ENCODE results near the gene CMTM1. TPM values are rescaled to one million over a fixed set of nuclear protein-coding genes. Genes with fewer than 3 reads are reported as not detected.

The CMTM1 gene
- polyA plus RNA-seq, 1 donor from 2014 or later = 1.6 TPM

DNA sequence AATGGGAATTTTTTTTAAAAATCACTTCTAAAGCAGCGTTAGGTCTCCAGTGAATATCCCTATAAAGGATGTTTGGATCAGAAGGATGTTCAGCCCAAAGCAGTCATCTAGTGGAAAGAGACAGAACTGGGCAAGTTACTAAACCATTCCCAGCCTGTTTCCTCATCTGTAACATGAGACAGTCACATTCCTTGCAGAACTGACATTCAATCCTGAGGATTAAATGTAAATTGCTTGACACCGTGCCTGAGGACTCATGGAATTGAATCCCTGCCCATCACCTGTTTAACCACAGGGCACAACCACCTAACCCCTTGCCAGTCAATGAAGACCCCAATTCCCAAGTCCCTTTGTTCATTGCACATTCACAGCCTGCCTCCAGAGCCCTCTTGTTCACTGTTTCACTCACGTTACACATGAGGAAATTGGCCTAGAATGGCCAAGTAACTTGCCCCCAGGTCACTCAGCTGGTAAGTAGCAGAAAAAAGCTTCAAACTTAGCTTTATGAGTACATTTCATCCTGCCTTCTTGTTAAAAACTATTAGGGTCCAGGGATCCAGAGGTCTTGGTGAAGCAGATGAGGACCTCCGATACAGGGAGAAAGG lies 14.5 kb downstream of the CMTM1 start:
- Histone ChIP-seq H3K4me3 (ENCODE audit: low read length) (no peak overlapping the region), H3K4me2 (ENCODE audit: low read length) (no peak overlapping the region), H3K9ac (ENCODE audit: low read length) (no peak overlapping the region), H3K79me2 (replicated peaks; ENCODE audit: insufficient read depth, low read length) (no peaks in the 10 kb centered on the region), H3K9me2 (ENCODE audit: insufficient read depth, low read length) (no peaks in the 10 kb centered on the region), H3K27ac (ENCODE audit: low read length) (no peak overlapping the region), H4K20me1 (ENCODE audit: insufficient read depth) (no peaks in the 10 kb centered on the region), H2AFZ (ENCODE audit: low read depth, low read length) (no peak overlapping the region), H3K9me3 (ENCODE audit: low read length) (no peaks in the 10 kb centered on the region), H3K36me3 (ENCODE audit: insufficient read depth, low read length) (no peaks in the 10 kb centered on the region), H3K27me3 (ENCODE audit: insufficient read depth, low read depth, low read length) (peaks cover 21% of the 10 kb centered on the region), H3F3A (ENCODE audit: insufficient read depth, low read length, poor library complexity, severe bottlenecking) (no peaks in the 10 kb centered on the region)
- TF ChIP-seq POLR2AphosphoS5 (IDR thresholded peaks at IDR 0.05) = no peak
- TF ChIP-seq EZH2 (IDR thresholded peaks at IDR 0.05; ENCODE audit: borderline replicate concordance, insufficient read depth, low read length, poor library complexity, severe bottlenecking) = no peak

DNA sequence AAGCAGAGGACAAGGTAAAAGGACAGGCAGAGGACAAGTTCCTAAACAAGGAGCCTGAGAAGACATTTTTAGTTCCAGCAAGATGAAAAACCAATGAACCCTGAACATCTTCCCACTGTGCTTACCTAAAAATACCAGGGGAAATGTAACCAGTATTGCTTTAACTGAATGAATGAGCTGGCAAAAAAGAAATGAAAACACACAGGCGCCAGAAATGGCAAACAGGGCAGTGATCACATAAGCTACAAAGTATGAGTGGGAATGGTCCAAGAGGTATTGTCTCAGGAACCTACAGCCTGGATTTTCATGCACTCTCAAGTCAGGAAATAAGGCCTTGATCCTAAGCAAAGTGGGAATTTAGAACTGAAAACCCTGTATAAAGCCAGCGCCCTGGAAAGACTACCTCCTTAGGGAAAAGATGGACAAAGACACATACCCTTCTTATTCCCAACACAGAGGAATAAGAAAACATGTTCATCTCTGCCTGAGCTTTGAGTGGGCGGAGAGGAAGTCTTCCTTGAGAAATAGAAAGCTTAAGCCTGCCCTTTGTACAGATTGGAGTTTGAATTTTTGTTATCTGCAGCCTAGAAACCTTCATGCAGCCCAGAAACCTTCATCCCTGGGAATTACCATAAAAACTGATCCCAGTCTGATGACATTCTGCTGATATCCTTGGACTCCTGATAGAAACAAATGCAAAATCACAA lies 15.2 kb downstream of the CMTM1 start:
- Histone ChIP-seq H3K79me2 (replicated peaks; ENCODE audit: insufficient read depth, low read length) (no peaks in the 10 kb centered on the region), H3K9ac (ENCODE audit: low read length) (no peak overlapping the region), H3K36me3 (ENCODE audit: insufficient read depth, low read length) (no peaks in the 10 kb centered on the region), H3K27me3 (ENCODE audit: insufficient read depth, low read depth, low read length) (peaks cover 21% of the 10 kb centered on the region), H4K20me1 (ENCODE audit: insufficient read depth) (no peaks in the 10 kb centered on the region), H3F3A (ENCODE audit: insufficient read depth, low read length, poor library complexity, severe bottlenecking) (no peaks in the 10 kb centered on the region), H3K9me2 (ENCODE audit: insufficient read depth, low read length) (no peaks in the 10 kb centered on the region), H3K9me3 (ENCODE audit: low read length) (no peaks in the 10 kb centered on the region), H3K27ac (ENCODE audit: low read length) (no peak overlapping the region), H2AFZ (ENCODE audit: low read depth, low read length) (no peak overlapping the region), H3K4me3 (ENCODE audit: low read length) (no peak overlapping the region), H3K4me2 (ENCODE audit: low read length) (no peak overlapping the region)
- no peak for TF ChIP-seq MXI1 (conservative IDR thresholded peaks at IDR 0.05; ENCODE audit: poor library complexity, severe bottlenecking)
- TF ChIP-seq EZH2 (IDR thresholded peaks at IDR 0.05; ENCODE audit: borderline replicate concordance, insufficient read depth, low read length, poor library complexity, severe bottlenecking) = no peak

DNA sequence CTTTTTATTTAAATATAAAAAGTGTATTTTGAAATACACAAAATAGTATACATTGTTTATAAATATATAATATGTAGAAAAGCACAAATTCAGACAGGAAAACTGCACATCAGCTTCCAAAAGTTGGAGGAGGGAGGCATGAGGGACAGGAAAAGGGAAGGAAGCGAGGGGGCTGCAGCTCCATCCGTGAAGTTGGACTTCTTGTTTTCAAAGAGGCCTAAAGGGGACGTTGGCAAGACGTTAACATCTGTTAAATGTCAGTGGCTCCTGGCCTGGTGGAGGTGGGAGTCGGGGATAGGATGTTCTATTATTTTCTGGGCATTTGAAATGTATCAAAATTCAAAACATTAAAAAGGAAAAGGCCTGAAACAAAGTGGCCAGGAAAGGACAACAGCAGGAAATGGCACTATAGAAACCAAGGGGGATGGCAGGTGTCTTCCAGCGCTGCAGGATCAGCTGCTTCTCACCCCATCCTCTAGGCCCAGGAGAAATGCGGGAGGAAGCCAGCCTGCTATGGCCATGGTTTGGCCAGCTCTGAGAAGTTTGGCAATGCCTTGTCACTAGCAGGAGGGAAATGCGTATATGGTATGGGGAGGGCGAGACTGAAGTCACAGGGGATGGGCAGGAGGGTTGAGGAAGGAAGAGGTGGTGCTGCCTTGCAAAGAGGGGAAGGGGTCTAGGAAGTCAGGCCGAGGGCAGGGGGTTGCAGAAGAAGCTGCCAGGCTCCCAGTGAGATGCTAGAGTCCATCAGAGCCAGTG lies 19.4 kb downstream of the CMTM1 start:
- Histone ChIP-seq H3K9me2 (ENCODE audit: insufficient read depth, low read length) (no peaks in the 10 kb centered on the region), H2AFZ (ENCODE audit: low read depth, low read length) (no peak overlapping the region), H3K36me3 (ENCODE audit: insufficient read depth, low read length) (no peaks in the 10 kb centered on the region), H3K4me2 (ENCODE audit: low read length) (no peak overlapping the region), H3K9ac (ENCODE audit: low read length) (no peak overlapping the region), H3K9me3 (ENCODE audit: low read length) (no peaks in the 10 kb centered on the region), H3K27me3 (ENCODE audit: insufficient read depth, low read depth, low read length) (no peaks in the 10 kb centered on the region), H3K27ac (ENCODE audit: low read length) (no peak overlapping the region), H3F3A (ENCODE audit: insufficient read depth, low read length, poor library complexity, severe bottlenecking) (no peaks in the 10 kb centered on the region), H3K79me2 (replicated peaks; ENCODE audit: insufficient read depth, low read length) (no peaks in the 10 kb centered on the region), H4K20me1 (ENCODE audit: insufficient read depth) (no peaks in the 10 kb centered on the region), H3K4me3 (ENCODE audit: low read length) (no peak overlapping the region)
- no peak for TF ChIP-seq EP300 (conservative IDR thresholded peaks at IDR 0.05; ENCODE audit: poor library complexity, severe bottlenecking)
- TF ChIP-seq TAF1 (IDR thresholded peaks at IDR 0.05; ENCODE audit: low read depth) = no peak
- TF ChIP-seq, protein P1, sequence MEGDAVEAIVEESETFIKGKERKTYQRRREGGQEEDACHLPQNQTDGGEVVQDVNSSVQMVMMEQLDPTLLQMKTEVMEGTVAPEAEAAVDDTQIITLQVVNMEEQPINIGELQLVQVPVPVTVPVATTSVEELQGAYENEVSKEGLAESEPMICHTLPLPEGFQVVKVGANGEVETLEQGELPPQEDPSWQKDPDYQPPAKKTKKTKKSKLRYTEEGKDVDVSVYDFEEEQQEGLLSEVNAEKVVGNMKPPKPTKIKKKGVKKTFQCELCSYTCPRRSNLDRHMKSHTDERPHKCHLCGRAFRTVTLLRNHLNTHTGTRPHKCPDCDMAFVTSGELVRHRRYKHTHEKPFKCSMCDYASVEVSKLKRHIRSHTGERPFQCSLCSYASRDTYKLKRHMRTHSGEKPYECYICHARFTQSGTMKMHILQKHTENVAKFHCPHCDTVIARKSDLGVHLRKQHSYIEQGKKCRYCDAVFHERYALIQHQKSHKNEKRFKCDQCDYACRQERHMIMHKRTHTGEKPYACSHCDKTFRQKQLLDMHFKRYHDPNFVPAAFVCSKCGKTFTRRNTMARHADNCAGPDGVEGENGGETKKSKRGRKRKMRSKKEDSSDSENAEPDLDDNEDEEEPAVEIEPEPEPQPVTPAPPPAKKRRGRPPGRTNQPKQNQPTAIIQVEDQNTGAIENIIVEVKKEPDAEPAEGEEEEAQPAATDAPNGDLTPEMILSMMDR (IDR thresholded peaks at IDR 0.05; ENCODE audit: poor library complexity, severe bottlenecking) = no peak
- TF ChIP-seq RAD21 (conservative IDR thresholded peaks at IDR 0.05) = no peak
- no peak for TF ChIP-seq MXI1 (conservative IDR thresholded peaks at IDR 0.05; ENCODE audit: poor library complexity, severe bottlenecking)
- TF ChIP-seq POLR2AphosphoS5 (IDR thresholded peaks at IDR 0.05) = no peak
- TF ChIP-seq EZH2 (IDR thresholded peaks at IDR 0.05; ENCODE audit: borderline replicate concordance, insufficient read depth, low read length, poor library complexity, severe bottlenecking) = no peak
- no peak for TF ChIP-seq SMC3 (conservative IDR thresholded peaks at IDR 0.05; ENCODE audit: poor library complexity)
- TF ChIP-seq, protein P2, sequence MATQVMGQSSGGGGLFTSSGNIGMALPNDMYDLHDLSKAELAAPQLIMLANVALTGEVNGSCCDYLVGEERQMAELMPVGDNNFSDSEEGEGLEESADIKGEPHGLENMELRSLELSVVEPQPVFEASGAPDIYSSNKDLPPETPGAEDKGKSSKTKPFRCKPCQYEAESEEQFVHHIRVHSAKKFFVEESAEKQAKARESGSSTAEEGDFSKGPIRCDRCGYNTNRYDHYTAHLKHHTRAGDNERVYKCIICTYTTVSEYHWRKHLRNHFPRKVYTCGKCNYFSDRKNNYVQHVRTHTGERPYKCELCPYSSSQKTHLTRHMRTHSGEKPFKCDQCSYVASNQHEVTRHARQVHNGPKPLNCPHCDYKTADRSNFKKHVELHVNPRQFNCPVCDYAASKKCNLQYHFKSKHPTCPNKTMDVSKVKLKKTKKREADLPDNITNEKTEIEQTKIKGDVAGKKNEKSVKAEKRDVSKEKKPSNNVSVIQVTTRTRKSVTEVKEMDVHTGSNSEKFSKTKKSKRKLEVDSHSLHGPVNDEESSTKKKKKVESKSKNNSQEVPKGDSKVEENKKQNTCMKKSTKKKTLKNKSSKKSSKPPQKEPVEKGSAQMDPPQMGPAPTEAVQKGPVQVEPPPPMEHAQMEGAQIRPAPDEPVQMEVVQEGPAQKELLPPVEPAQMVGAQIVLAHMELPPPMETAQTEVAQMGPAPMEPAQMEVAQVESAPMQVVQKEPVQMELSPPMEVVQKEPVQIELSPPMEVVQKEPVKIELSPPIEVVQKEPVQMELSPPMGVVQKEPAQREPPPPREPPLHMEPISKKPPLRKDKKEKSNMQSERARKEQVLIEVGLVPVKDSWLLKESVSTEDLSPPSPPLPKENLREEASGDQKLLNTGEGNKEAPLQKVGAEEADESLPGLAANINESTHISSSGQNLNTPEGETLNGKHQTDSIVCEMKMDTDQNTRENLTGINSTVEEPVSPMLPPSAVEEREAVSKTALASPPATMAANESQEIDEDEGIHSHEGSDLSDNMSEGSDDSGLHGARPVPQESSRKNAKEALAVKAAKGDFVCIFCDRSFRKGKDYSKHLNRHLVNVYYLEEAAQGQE (IDR thresholded peaks at IDR 0.05; ENCODE audit: borderline replicate concordance) = no peak
